WTC11 (cell line): ENCODE data around the gene DCTD. TPM values are rescaled to one million over a fixed set of nuclear protein-coding genes. Genes with fewer than 3 reads are reported as not detected.

ENCODE experiments used
- ATAC-seq: fragments of 200-7000 bp; cut with Tn5 transposase; 2 replicates; pipeline ENCODE4 v1.10.0; 2021; ENCODE audit warnings: mild to moderate bottlenecking, moderate library complexity
- CTCF ChIA-PET: fragments of 300-600 bp; sonication (Branson Sonifier 250); formaldehyde crosslinking; loops from one replicate; lab custom pipeline; 2021; ENCODE audit warnings: antibody characterized with exemption; lab: Charles Lee
- POLR2A ChIA-PET: fragments of 350-600 bp; sonication (Branson Sonifier 250); formaldehyde crosslinking; loops from one replicate; lab custom pipeline; 2021; ENCODE audit warnings: antibody characterized with exemption; lab: Charles Lee
- DNase-seq: peaks from one replicate; pipeline ENCODE4 v3.0.0; 2021; ENCODE audit warnings: low spot score
- H3K27ac Mint-ChIP-seq: 2 replicates; pipeline ENCODE4 v1.8.0; 2021; ENCODE audit warnings: mixed read lengths
- H3K27me3 Mint-ChIP-seq: 2 replicates; pipeline ENCODE4 v1.8.0; 2021; ENCODE audit warnings: low read depth, mild to moderate bottlenecking, moderate library complexity, mixed read lengths
- H3K36me3 Mint-ChIP-seq: 2 replicates; pipeline ENCODE4 v1.8.0; 2021; ENCODE audit warnings: mixed read lengths
- H3K4me1 Mint-ChIP-seq: 2 replicates; pipeline ENCODE4 v1.8.0; 2022; ENCODE audit warnings: mixed read lengths
- H3K4me3 Mint-ChIP-seq: 2 replicates; pipeline ENCODE4 v1.8.0; 2021; ENCODE audit warnings: mild to moderate bottlenecking, moderate library complexity, mixed read lengths
- H3K9me3 Mint-ChIP-seq: 2 replicates; pipeline ENCODE4 v1.8.0; 2021; ENCODE audit warnings: mixed read lengths
- GRHL2 ChIP-seq: fragments of 250-450 bp; sonication (Bioruptor Pico); IDR thresholded peaks from 2 replicates; pipeline ENCODE4 v1.8.0; 2022; ENCODE audit warnings: mild to moderate bottlenecking, moderate library complexity; ENCODE audit not compliant: insufficient replicate concordance, severe bottlenecking
- IRF2 ChIP-seq: sonication (generic); formaldehyde crosslinking; IDR thresholded peaks from 2 replicates; pipeline ENCODE4 v1.8.0; 2022; ENCODE audit warnings: low read depth, missing genetic modification reagents, borderline replicate concordance
- SMAD4 ChIP-seq: sonication (generic); formaldehyde crosslinking; IDR thresholded peaks from 2 replicates; pipeline ENCODE4 v1.8.0; 2022; ENCODE audit warnings: mild to moderate bottlenecking, missing genetic modification reagents
- TCF7 ChIP-seq: sonication (generic); formaldehyde crosslinking; IDR thresholded peaks from 2 replicates; pipeline ENCODE4 v1.8.0; 2022; ENCODE audit warnings: mild to moderate bottlenecking, low read depth, missing genetic modification reagents, moderate library complexity
- ZNF138 ChIP-seq: sonication (generic); formaldehyde crosslinking; conservative IDR thresholded peaks from 2 replicates; pipeline ENCODE4 v1.8.1; 2022; ENCODE audit warnings: mild to moderate bottlenecking, moderate library complexity, missing genetic modification reagents
- ZNF423 ChIP-seq: fragments of 250-450 bp; sonication (Bioruptor Pico); IDR thresholded peaks from 2 replicates; pipeline ENCODE4 v2.1.2; 2022; ENCODE audit warnings: mild to moderate bottlenecking, moderate library complexity
- total RNA-seq: library from RNA; stranded (reverse); gene quantifications from 3 replicates; pipeline ENCODE4 v1.2.3, GENCODE V29; 2021
- TF ChIP-seq, protein P1 (sequence below): fragments of 250-450 bp; sonication (Bioruptor Pico); IDR thresholded peaks from 2 replicates; pipeline ENCODE4 v1.9.0; 2021; ENCODE audit warnings: mild to moderate bottlenecking
- TF ChIP-seq, protein P2 (sequence below): sonication (generic); formaldehyde crosslinking; IDR thresholded peaks from 2 replicates; pipeline ENCODE4 v1.8.1; 2023; ENCODE audit warnings: mild to moderate bottlenecking, missing genetic modification reagents, moderate library complexity
- TF ChIP-seq, protein P3 (sequence below): sonication (generic); formaldehyde crosslinking; IDR thresholded peaks from 2 replicates; pipeline ENCODE4 v1.8.0; 2022; ENCODE audit warnings: mild to moderate bottlenecking, missing genetic modification reagents
- TF ChIP-seq, protein P4 (sequence below): fragments of 200-600 bp; IDR thresholded peaks from 2 replicates; pipeline ENCODE4 v1.8.0; 2022; ENCODE audit warnings: antibody characterized with exemption
- TF ChIP-seq, protein P5 (sequence below): fragments of 250-450 bp; sonication (Bioruptor Pico); IDR thresholded peaks from 2 replicates; pipeline ENCODE4 v1.9.0; 2021; ENCODE audit warnings: moderate library complexity, mild to moderate bottlenecking, inconsistent platforms, borderline replicate concordance

The DCTD gene
- total RNA-seq, 1 experiment from 2014 or later: 56.8 TPM

DNA sequence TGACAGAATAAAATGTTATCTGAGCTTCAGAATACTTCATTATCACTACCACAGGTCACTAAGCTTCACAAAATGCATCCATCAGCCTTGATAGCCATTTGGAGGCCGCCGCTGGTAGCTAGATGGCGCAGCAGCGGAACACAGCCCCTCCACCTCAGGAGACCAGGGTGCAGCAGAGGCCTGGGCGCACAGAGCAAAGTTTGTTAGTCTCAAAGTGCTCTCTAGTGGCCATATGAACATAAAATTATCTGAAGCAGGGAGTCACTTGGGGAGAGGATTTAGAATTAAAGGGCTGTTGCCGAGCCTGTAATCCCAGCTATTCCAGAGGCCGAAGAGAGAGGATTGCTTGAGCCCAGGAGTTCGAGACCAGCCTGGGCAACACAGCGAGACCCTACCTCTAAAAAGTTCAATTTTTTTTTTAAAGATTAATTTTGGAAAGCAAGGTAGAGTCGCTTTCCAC is 8.1 kb upstream of the DCTD start (continued):
- TF ChIP-seq, protein P1, sequence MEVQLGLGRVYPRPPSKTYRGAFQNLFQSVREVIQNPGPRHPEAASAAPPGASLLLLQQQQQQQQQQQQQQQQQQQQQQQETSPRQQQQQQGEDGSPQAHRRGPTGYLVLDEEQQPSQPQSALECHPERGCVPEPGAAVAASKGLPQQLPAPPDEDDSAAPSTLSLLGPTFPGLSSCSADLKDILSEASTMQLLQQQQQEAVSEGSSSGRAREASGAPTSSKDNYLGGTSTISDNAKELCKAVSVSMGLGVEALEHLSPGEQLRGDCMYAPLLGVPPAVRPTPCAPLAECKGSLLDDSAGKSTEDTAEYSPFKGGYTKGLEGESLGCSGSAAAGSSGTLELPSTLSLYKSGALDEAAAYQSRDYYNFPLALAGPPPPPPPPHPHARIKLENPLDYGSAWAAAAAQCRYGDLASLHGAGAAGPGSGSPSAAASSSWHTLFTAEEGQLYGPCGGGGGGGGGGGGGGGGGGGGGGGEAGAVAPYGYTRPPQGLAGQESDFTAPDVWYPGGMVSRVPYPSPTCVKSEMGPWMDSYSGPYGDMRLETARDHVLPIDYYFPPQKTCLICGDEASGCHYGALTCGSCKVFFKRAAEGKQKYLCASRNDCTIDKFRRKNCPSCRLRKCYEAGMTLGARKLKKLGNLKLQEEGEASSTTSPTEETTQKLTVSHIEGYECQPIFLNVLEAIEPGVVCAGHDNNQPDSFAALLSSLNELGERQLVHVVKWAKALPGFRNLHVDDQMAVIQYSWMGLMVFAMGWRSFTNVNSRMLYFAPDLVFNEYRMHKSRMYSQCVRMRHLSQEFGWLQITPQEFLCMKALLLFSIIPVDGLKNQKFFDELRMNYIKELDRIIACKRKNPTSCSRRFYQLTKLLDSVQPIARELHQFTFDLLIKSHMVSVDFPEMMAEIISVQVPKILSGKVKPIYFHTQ: no peak

DNA sequence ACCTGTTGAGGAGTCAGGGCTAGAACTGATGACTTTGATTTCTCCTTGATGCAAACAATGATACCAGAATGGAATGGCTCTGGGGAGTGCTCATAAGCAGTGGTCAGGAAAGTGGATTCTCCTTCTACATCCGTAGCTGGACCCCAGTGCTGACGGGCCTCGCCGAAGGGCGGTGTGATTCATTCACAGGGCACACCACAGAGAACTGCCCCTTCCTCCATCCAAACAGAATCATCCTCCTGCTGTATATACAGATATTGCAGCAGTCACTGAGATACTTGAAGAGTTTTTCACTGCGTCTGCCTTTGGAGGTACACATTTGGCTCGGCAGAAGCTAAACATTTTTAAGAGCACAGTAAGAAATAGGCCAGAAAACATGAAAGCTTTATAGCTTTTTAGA is 7.3 kb upstream of the DCTD start:
- DNase-seq (no peak), ATAC-seq (no peak)
- Mint-ChIP-seq H3K9me3 (no peaks in the 10 kb centered on the region), H3K4me3 (no peak overlapping the region), H3K4me1 (peaks cover 12% of the 10 kb centered on the region), H3K27ac (no peak overlapping the region), H3K36me3 (no peaks in the 10 kb centered on the region), H3K27me3 (no peaks in the 10 kb centered on the region)
- TF ChIP-seq TCF7 (CRISPR knock-in tag) (no peak), GRHL2 (CRISPR knock-in tag) (no peak)
- TF ChIP-seq, protein P2, sequence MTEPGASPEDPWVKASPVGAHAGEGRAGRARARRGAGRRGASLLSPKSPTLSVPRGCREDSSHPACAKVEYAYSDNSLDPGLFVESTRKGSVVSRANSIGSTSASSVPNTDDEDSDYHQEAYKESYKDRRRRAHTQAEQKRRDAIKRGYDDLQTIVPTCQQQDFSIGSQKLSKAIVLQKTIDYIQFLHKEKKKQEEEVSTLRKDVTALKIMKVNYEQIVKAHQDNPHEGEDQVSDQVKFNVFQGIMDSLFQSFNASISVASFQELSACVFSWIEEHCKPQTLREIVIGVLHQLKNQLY: no peak
- TF ChIP-seq, protein P3, sequence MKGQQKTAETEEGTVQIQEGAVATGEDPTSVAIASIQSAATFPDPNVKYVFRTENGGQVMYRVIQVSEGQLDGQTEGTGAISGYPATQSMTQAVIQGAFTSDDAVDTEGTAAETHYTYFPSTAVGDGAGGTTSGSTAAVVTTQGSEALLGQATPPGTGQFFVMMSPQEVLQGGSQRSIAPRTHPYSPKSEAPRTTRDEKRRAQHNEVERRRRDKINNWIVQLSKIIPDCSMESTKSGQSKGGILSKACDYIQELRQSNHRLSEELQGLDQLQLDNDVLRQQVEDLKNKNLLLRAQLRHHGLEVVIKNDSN (CRISPR knock-in tag): no peak
- CTCF ChIA-PET: interaction anchor here (0.6 to 6.8 kb wide), 28 partner anchors 9 to 1167 kb away, joined by 3 to 47 read pairs (median 4); no protein-coding TSS in a partner anchor
- POLR2A ChIA-PET: no interaction called here

DNA sequence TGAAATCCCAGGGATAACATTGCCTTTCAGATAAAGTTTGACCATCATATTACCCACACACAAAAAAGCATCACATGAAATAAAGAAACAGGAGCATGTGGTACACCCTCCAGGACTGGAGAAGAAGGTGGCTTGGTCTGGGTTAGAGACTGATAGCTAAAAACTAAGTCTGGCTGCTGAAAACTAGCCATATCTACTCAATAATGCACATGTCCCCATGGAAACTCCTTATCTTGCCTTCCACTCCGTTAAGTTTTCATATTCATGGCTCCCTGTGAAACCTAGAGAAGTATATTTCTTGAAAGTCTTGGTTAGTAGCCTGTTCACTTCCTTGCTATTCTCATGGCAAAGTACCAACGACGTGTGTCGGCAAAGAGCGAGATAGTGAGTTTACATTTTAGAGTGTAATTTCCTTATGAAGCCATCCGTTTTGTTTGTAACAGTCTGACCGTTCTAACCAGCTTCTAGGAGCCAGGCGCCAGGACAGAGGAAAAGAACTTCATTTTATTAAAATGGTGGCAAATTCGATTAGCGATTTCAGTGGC is 6.7 kb upstream of the DCTD start:
- no peak overlapping the region for H3K4me3 Mint-ChIP-seq
- no peak for ATAC-seq
- peaks cover 15% of the 10 kb centered on the region for H3K4me1 Mint-ChIP-seq
- no peak for DNase-seq
- POLR2A ChIA-PET: no interaction called here
- H3K36me3 Mint-ChIP-seq: no peaks in the 10 kb centered on the region
- H3K27ac Mint-ChIP-seq: no peak overlapping the region
- peaks cover 2% of the 10 kb centered on the region; the same call in 1 of the 2 replicates for H3K27me3 Mint-ChIP-seq
- H3K9me3 Mint-ChIP-seq: no peaks in the 10 kb centered on the region
- CTCF ChIA-PET: interaction anchor here (1.8 to 6.8 kb wide), 5 partner anchors 13 to 150 kb away, joined by 4 to 47 read pairs (median 10); no protein-coding TSS in a partner anchor
- no peak for TF ChIP-seq ZNF138 (CRISPR knock-in tag)

DNA sequence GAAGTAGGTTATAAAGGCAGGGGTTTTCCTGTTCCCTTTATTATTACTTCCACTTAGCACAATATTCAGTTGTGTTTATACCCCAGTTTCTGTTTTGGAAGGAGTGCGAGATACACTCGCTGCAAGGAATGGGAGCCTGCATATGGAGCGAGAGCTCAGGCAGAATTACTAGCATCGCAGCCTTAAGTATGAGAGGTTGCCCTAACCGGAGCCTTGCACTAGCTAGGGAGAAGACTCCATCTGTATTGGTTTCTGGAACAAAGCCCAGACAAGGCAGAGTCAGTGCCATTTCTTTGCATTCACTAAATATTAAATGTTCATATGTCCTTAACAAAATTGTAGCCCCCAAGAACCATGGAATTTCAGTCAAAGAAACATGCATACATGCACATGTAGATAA is 6.2 kb upstream of the DCTD start:
- POLR2A ChIA-PET: no interaction called here
- peaks cover 18% of the 10 kb centered on the region for H3K4me1 Mint-ChIP-seq
- CTCF ChIA-PET: interaction anchor here (0.6 to 6.8 kb wide), 4 partner anchors 12 to 513 kb away, joined by 5 to 47 read pairs (median 12); no protein-coding TSS in a partner anchor
- H3K36me3 Mint-ChIP-seq: no peaks in the 10 kb centered on the region
- no peak for ATAC-seq
- TF ChIP-seq ZNF423 (CRISPR knock-in tag) (no peak), IRF2 (CRISPR knock-in tag) (no peak), SMAD4 (no peak)
- TF ChIP-seq, protein P4, sequence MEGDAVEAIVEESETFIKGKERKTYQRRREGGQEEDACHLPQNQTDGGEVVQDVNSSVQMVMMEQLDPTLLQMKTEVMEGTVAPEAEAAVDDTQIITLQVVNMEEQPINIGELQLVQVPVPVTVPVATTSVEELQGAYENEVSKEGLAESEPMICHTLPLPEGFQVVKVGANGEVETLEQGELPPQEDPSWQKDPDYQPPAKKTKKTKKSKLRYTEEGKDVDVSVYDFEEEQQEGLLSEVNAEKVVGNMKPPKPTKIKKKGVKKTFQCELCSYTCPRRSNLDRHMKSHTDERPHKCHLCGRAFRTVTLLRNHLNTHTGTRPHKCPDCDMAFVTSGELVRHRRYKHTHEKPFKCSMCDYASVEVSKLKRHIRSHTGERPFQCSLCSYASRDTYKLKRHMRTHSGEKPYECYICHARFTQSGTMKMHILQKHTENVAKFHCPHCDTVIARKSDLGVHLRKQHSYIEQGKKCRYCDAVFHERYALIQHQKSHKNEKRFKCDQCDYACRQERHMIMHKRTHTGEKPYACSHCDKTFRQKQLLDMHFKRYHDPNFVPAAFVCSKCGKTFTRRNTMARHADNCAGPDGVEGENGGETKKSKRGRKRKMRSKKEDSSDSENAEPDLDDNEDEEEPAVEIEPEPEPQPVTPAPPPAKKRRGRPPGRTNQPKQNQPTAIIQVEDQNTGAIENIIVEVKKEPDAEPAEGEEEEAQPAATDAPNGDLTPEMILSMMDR: no peak
- TF ChIP-seq, protein P5, sequence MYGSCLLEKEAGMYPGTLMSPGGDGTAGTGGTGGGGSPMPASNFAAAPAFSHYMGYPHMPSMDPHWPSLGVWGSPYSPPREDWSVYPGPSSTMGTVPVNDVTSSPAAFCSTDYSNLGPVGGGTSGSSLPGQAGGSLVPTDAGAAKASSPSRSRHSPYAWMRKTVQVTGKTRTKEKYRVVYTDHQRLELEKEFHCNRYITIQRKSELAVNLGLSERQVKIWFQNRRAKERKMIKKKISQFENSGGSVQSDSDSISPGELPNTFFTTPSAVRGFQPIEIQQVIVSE (CRISPR knock-in tag): no peak
- TF ChIP-seq, all 79 proteins: peak for 0
- DNase-seq: no peak
- H3K27ac Mint-ChIP-seq: no peak overlapping the region
- H3K9me3 Mint-ChIP-seq: no peaks in the 10 kb centered on the region
- H3K4me3 Mint-ChIP-seq: no peak overlapping the region
- H3K27me3 Mint-ChIP-seq: peaks cover 7% of the 10 kb centered on the region; the same call in 1 of the 2 replicates
